ENCODE measurements around the gene VPS18.
A peak's percentile ranks its signal among the peaks of the same experiment; 100 is the strongest.

Gene VPS18

DNA sequence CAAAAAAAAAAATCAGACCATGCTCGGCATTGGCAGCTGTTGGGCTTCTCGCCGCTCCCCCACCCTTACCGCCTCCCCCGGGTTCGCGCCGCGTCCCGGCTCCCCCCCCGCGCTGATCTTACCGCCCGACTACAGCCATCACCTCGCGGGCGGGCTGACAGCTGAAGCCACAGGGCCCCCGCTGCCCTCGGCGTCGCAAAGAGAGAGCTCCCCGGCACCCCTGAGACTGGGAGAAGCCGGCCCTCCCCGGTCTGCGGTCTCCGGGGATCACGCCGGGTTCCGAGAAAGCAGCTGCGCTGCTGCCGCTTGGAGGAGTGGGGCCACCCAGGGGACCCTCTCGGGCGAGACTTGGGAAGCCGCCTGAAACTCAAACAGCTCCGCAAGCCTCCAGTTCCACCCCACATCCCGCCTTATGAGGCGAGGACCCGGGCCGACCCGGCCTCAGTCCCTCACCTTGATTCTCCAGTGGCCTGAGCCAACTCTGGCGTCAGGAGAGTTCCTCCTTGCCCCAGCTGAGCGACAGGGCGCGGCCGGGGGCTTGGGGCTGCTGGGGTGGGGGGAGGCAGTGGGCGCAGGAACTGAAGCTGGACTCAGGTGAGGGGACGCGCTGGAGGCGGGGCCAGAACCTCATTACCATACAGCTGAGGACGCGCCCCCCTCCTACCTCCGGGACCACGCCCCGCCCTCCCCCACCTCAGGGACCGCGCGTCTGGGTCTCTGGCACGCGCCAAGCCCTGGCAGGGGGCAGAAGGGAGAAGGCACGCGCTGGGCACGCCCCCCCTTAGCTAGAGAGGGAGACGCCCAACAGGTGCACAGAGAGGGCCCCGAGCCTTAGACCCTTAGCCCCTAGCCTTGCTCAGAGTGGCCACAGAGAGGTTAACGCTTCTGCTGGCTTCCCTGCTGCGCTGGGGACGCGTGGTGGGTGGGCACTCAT, 33.9 kb downstream of the VPS18 start:
- Mint-ChIP-seq H3K27me3 (peaks cover 74 to 83% of the 10 kb centered on the region in 2 donors), H3K4me1 (peaks cover 38 to 74% of the 10 kb centered on the region in 2 donors), H3K9me3 (no peaks in the 10 kb centered on the region), H3K4me3 (peak overlapping the region; percentile 78 to 83), H3K27ac (no peak overlapping the region), H3K36me3 (no peaks in the 10 kb centered on the region)
- DNase-seq: no peak
- ATAC-seq (replicated peaks): peak; percentile 5 to 6

DNA sequence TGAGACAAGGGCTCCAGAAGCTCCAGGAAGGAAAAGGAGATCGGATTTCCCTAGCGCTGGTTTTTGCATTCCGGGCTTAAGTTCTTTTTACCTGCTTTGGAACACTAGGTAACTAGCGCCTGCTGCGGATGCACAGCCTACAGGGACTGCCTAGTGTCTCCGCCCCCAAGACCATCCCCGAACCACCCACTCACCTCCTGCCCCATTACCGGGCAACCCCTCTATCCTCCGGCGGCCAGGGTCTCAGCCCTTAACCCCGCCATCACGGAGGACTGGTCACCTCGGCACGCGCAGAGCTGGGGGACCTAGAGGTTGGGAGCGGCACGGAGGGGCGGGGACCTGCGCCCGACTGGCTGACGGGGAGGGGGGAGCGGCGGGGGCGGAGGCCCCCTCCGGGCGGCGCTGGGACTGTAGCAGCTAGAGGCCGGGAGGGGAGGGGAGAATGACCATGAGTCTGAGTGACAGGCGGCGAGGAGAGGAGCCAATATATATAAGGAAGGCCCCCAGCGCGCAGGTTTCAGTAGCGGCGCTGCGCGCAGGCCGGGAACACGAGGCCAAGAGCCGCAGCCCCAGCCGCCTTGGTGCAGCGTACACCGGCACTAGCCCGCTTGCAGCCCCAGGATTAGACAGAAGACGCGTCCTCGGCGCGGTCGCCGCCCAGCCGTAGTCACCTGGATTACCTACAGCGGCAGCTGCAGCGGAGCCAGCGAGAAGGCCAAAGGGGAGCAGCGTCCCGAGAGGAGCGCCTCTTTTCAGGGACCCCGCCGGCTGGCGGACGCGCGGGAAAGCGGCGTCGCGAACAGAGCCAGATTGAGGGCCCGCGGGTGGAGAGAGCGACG, 34.8 kb downstream of the VPS18 start, which contains the start of gene DLL4:
DLL4 (plus strand) TSS at position 520 of the 839 bp plus-strand sequence. CDS start 329 bp downstream, outside the sequence.
- ATAC-seq (replicated peaks): peak; percentile 43 to 47
- H3K27me3 Mint-ChIP-seq: peaks cover 80 to 89% of the 10 kb centered on the region in 2 donors
- peak within 1 kb of the TSS; percentile 81 for H3K27ac Mint-ChIP-seq
- peak within 1 kb of the TSS; percentile 78 to 83 for H3K4me3 Mint-ChIP-seq
- H3K36me3 Mint-ChIP-seq: no peaks in the 10 kb centered on the region
- no peak for DNase-seq
- H3K4me1 Mint-ChIP-seq: peaks cover 40 to 74% of the 10 kb centered on the region in 2 donors
- H3K9me3 Mint-ChIP-seq: no peaks in the 10 kb centered on the region

DNA sequence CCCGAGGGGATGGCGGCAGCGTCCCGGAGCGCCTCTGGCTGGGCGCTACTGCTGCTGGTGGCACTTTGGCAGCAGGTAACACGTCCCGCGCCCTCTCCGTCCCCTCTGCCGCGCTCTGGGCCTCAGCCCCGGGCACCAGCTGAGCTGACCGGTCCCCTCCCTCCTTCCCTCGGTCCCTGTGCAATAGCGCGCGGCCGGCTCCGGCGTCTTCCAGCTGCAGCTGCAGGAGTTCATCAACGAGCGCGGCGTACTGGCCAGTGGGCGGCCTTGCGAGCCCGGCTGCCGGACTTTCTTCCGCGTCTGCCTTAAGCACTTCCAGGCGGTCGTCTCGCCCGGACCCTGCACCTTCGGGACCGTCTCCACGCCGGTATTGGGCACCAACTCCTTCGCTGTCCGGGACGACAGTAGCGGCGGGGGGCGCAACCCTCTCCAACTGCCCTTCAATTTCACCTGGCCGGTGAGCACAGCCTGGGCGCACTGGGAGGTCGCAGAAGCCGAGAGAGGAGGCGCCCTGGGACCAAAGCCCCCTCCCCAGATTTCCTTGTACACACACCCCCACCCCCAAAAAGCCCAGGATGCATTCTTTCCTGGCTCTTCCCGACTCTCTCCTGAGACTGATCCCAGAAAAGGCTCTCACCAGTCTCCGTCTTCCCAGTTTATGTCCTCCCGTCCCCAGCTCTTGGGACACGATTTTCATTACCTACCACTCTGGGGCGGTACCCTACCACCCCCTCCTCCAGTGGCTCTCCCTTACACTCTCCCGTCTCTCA, 35.6 kb downstream of the VPS18 start:
- no peaks in the 10 kb centered on the region for H3K36me3 Mint-ChIP-seq
- peaks cover 79 to 83% of the 10 kb centered on the region in 2 donors for H3K27me3 Mint-ChIP-seq
- DNase-seq: no peak
- ATAC-seq (replicated peaks): peak in 1 of 2 donors; percentile 15
- peak overlapping the region; percentile 78 to 83 for H3K4me3 Mint-ChIP-seq
- H3K4me1 Mint-ChIP-seq: peaks cover 40 to 74% of the 10 kb centered on the region in 2 donors
- peak overlapping the region; percentile 81 for H3K27ac Mint-ChIP-seq
- no peaks in the 10 kb centered on the region for H3K9me3 Mint-ChIP-seq

DNA sequence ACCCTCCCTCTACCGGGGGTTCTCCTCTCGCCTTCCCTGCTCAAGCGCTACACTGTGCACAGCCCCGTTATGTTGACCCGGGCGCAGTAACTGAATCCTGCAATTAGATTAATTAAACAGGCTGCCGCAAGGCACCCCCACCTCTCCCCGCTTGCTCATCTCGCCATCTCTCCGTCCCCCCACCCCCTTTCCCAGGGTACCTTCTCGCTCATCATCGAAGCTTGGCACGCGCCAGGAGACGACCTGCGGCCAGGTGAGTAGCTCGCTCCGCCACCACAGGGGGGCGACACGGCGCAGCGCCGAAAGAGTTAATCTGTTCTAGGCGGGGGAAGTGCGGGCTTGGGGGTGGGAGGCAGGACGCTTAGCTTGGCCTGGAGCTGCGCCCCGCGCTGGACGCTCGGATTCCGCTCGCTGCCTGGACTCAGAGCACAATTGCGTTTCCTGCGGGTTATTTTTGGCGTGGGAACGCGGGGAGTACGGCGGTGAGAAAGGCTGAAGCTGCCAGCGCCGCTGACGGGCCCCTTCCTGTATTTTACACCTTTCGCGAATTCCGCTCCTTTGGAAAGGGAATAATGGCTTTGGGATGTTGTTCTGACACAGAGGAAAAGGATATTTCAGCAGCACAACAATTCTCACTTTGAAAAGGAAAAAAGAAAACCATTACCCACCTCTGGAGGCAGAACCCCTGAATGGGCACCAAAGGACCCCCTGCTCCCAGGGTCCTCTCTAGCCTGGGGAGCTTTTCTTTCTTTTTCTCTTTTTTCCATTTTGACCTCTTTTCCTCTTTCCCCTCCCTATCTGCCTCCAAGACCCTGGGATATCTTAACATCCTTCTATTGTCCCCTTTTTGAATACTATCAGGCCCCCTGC, 36.4 kb downstream of the VPS18 start:
- ATAC-seq (replicated peaks) (peak; percentile 19 to 28), DNase-seq (no peak)
- no peaks in the 10 kb centered on the region for H3K36me3 Mint-ChIP-seq
- H3K4me3 Mint-ChIP-seq: peak overlapping the region; percentile 78 to 83
- H3K27me3 Mint-ChIP-seq: peaks cover 72 to 76% of the 10 kb centered on the region in 2 donors
- H3K4me1 Mint-ChIP-seq: peaks cover 38 to 67% of the 10 kb centered on the region in 2 donors
- no peaks in the 10 kb centered on the region for H3K9me3 Mint-ChIP-seq
- peak overlapping the region; percentile 81 for H3K27ac Mint-ChIP-seq

DNA sequence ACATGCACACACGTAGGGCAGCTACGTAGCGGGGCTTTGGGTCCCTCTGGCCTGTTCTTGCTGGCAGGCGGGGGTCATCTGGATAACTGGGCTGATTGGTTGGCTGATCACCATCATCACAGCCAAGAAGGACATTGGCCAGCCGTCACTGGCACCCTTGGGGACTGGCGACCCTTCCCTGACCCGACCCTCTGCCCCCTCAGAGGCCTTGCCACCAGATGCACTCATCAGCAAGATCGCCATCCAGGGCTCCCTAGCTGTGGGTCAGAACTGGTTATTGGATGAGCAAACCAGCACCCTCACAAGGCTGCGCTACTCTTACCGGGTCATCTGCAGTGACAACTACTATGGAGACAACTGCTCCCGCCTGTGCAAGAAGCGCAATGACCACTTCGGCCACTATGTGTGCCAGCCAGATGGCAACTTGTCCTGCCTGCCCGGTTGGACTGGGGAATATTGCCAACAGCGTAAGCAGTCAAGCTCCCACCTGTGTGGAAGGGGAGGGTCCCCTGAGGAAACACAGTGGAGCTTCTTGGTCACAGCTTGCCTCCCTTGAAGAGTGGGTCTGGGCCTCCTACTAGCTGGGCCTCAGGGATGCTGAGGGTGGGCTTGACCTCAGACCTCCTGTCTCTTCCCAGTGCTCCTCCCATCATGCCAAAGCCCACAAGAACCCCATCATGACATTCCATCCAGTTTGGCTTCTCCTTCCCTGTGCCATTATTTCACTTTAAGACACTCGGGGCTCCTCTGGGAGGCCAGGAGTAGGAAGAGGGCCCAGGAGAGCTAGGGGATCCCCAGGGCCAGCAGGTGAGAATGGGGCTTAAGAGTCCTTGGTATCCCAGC, 37.3 kb downstream of the VPS18 start:
- no peak for ATAC-seq (replicated peaks)
- peak overlapping the region; percentile 78 to 83 for H3K4me3 Mint-ChIP-seq
- no peak for DNase-seq
- H3K27me3 Mint-ChIP-seq: peaks cover 64 to 68% of the 10 kb centered on the region in 2 donors
- H3K9me3 Mint-ChIP-seq: no peaks in the 10 kb centered on the region
- H3K27ac Mint-ChIP-seq: no peak overlapping the region
- no peaks in the 10 kb centered on the region for H3K36me3 Mint-ChIP-seq
- H3K4me1 Mint-ChIP-seq: peaks cover 32 to 59% of the 10 kb centered on the region in 2 donors

DNA sequence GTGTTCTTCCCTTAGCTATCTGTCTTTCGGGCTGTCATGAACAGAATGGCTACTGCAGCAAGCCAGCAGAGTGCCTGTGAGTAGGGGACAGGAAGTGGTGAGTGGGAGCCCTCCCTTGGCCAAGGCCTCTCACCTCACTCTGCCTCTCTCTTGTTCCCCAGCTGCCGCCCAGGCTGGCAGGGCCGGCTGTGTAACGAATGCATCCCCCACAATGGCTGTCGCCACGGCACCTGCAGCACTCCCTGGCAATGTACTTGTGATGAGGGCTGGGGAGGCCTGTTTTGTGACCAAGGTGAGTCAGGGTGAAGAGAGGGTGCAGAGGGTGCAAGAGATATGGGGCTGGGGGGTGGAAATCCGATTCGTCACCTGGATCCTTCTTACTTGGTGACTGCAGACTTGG, 37.9 kb downstream of the VPS18 start:
- DNase-seq (no peak), ATAC-seq (replicated peaks) (no peak)
- H3K9me3 Mint-ChIP-seq: no peaks in the 10 kb centered on the region
- peaks cover 58 to 62% of the 10 kb centered on the region in 2 donors for H3K27me3 Mint-ChIP-seq
- H3K4me1 Mint-ChIP-seq: peaks cover 29 to 53% of the 10 kb centered on the region in 2 donors
- no peaks in the 10 kb centered on the region for H3K36me3 Mint-ChIP-seq
- no peak overlapping the region for H3K4me3 Mint-ChIP-seq
- H3K27ac Mint-ChIP-seq: no peak overlapping the region

DNA sequence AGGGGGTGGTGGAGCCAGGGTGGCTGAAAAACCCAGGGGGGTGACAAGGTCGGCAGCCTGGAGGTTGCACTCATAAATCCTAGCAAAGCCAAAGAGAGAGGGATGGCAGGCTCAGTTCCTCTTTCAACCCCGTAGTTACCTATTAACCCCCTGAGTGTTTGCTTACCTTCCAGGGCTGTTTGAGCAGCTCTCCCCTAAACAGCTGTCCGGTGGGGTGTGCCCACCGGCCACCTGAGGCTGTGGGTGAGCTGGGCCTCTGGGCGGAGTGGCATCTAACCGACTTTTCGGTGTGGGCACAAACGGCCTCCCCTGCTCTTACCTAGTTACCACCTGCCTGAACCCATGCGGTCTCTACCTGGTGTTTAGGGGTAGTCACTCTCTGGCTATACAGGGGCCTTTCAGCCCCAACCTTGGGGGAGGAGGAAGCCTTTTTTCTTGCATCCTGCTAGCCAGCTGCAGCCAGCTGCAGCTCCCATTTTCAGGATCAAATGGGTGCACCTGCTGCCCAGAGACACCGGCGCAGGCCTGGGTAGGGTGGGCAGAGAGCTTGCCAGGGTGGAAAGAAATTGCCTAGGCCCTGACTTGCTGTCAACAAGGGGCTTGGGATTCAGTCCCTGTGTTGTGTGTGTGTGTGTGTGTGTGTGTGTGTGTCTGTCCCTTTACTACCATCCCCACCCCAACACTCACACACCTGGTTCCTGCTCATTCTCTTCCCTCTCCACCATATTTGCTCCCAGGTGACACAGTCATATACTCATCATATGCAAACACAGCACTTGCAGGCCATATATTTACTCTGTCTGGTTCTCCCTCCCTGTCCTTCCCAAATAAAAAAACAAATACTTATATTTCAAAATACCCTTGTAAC, 38.6 kb downstream of the VPS18 start:
- Mint-ChIP-seq H3K9me3 (no peaks in the 10 kb centered on the region), H3K27me3 (peaks cover 54 to 55% of the 10 kb centered on the region in 2 donors), H3K4me1 (peaks cover 29 to 45% of the 10 kb centered on the region in 2 donors), H3K27ac (no peak overlapping the region), H3K4me3 (no peak overlapping the region), H3K36me3 (no peaks in the 10 kb centered on the region)
- ATAC-seq (replicated peaks): no peak
- no peak for DNase-seq

DNA sequence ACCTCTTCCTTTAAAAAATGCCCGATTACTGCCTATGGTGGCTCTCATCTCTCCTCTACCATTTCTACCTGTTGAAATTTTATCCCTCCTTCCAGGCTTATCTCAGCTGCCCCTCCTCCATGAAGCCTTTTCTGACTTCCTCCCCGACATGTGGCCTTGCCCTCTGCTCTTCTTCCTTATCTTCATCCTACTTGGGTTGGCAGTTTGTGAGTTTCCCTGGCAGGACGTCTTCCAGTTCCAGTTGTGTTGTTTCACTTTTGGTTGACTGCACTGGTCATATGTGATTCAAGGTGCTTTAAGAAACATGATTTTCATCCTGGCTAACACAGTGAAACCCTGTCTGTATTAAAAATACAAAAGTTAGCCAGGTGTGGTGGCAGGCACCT, 39.3 kb downstream of the VPS18 start:
- Mint-ChIP-seq H3K4me1 (peaks cover 31 to 39% of the 10 kb centered on the region in 2 donors), H3K27ac (no peak overlapping the region)
- ATAC-seq (replicated peaks): no peak

DNA sequence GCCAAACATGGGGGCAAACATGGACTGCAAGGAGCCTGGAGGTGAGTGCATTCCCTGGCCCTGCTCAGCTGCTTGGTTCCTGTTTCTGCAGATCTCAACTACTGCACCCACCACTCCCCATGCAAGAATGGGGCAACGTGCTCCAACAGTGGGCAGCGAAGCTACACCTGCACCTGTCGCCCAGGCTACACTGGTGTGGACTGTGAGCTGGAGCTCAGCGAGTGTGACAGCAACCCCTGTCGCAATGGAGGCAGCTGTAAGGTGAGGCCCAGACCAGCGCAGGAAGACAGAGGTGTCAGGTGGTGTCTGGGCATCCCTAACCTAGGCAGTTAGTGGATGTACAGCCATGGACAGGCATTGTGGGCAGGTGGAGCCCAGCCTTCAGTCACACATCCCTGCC, 40.2 kb downstream of the VPS18 start:
- H3K9me3 Mint-ChIP-seq: no peaks in the 10 kb centered on the region
- no peaks in the 10 kb centered on the region for H3K36me3 Mint-ChIP-seq
- H3K27me3 Mint-ChIP-seq: peaks cover 39 to 44% of the 10 kb centered on the region in 2 donors
- peaks cover 24 to 30% of the 10 kb centered on the region in 2 donors for H3K4me1 Mint-ChIP-seq
- ATAC-seq (replicated peaks) (no peak), DNase-seq (no peak)
- H3K4me3 Mint-ChIP-seq: no peak overlapping the region
- H3K27ac Mint-ChIP-seq: no peak overlapping the region

More for the DNA sequence above, 39.3 kb downstream of the VPS18 start:
- no peak for DNase-seq
- H3K4me3 Mint-ChIP-seq: no peak overlapping the region
- no peaks in the 10 kb centered on the region for H3K9me3 Mint-ChIP-seq
- peaks cover 48 to 54% of the 10 kb centered on the region in 2 donors for H3K27me3 Mint-ChIP-seq
- H3K36me3 Mint-ChIP-seq: no peaks in the 10 kb centered on the region

DNA sequence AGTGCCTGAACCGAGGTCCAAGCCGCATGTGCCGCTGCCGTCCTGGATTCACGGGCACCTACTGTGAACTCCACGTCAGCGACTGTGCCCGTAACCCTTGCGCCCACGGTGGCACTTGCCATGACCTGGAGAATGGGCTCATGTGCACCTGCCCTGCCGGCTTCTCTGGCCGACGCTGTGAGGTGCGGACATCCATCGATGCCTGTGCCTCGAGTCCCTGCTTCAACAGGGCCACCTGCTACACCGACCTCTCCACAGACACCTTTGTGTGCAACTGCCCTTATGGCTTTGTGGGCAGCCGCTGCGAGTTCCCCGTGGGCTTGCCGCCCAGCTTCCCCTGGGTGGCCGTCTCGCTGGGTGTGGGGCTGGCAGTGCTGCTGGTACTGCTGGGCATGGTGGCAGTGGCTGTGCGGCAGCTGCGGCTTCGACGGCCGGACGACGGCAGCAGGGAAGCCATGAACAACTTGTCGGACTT, 42.0 kb downstream of the VPS18 start:
- H3K36me3 Mint-ChIP-seq: no peaks in the 10 kb centered on the region
- no peaks in the 10 kb centered on the region for H3K9me3 Mint-ChIP-seq
- DNase-seq: no peak
- H3K4me3 Mint-ChIP-seq: no peak overlapping the region
- H3K27me3 Mint-ChIP-seq: peaks cover 21 to 27% of the 10 kb centered on the region in 2 donors
- no peak for ATAC-seq (replicated peaks)
- no peak overlapping the region for H3K27ac Mint-ChIP-seq
- H3K4me1 Mint-ChIP-seq: peaks cover 24 to 28% of the 10 kb centered on the region in 2 donors

DNA sequence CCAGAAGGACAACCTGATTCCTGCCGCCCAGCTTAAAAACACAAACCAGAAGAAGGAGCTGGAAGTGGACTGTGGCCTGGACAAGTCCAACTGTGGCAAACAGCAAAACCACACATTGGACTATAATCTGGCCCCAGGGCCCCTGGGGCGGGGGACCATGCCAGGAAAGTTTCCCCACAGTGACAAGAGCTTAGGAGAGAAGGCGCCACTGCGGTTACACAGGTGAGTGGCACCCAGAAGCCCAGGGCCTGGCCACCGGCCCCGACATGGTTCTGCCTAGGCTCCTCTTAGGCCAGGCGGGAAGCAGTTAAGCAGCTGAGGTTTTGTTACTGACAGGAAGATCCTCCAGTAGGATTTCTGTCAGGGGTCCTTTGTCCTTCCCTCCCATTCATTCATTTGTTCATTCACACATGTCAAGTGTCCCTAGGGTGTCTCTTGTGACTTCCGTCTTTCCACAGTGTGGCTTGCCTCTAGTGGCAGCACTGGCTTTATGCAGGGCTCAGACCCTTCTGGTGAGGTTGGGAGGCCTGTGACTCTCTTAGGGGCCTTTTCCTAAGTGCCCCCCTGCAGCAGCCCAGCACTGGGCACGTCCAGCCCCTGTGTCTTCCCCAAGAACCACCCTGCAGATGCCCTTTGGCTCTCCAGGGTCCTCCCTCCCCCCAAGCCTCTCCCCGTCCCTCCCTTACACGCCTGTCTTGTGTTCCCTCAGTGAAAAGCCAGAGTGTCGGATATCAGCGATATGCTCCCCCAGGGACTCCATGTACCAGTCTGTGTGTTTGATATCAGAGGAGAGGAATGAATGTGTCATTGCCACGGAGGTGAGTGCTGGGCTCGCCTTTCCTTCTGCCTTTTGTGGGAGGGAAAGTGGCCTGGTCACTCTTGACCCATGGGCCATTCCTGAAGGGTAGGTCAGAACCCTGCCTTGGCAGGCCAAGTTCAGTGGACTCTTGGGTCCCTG, 42.7 kb downstream of the VPS18 start:
- H3K4me1 Mint-ChIP-seq: peaks cover 24 to 27% of the 10 kb centered on the region in 2 donors
- H3K27me3 Mint-ChIP-seq: peaks cover 13 to 20% of the 10 kb centered on the region in 2 donors
- H3K27ac Mint-ChIP-seq: no peak overlapping the region
- no peaks in the 10 kb centered on the region for H3K36me3 Mint-ChIP-seq
- ATAC-seq (replicated peaks) (no peak), DNase-seq (no peak)
- no peaks in the 10 kb centered on the region for H3K9me3 Mint-ChIP-seq
- no peak overlapping the region for H3K4me3 Mint-ChIP-seq

All from stimulated activated naive B cell treated with anti-CD40 and anti-IgM and Interleukin-4, amounts not matched to agents 10 μg/mL and 1 μg/mL and 100 μg/mL, for 72 hours (primary cell).